Measurements from ENCODE around the gene TMEM145.

Gene TMEM145

GRCh38 chr19:42288881-42289555 lies 24.1 kb upstream of the TMEM145 start:
- no peak for TF ChIP-seq TAF1 (IDR thresholded peaks at IDR 0.05; ENCODE audit: borderline replicate concordance, insufficient read depth, low read length)
- TF ChIP-seq SIN3A (IDR thresholded peaks at IDR 0.05; ENCODE audit: borderline replicate concordance, insufficient read depth, low read length) = no peak
- no peak for TF ChIP-seq POLR2AphosphoS5 (IDR thresholded peaks at IDR 0.05; ENCODE audit: low read depth, low read length)
- no peak for TF ChIP-seq REST (IDR thresholded peaks at IDR 0.05; ENCODE audit: insufficient read depth in 1 of 2, low read depth in 2 of 2, low read length in 2 of 2)
- TF ChIP-seq FOXP2 (optimal IDR thresholded peaks at IDR 0.05; ENCODE audit: borderline replicate concordance, extremely low read depth, extremely low read length, insufficient read depth) = no peak

- TF ChIP-seq POLR2AphosphoS5 (IDR thresholded peaks at IDR 0.05; ENCODE audit: low read depth, low read length) = 0 out of 2 replicates have a peak, but pooled peaks have one; percentile 28
- no peak for TF ChIP-seq FOXP2 (optimal IDR thresholded peaks at IDR 0.05; ENCODE audit: borderline replicate concordance, extremely low read depth, extremely low read length, insufficient read depth)
- no peak for TF ChIP-seq REST (IDR thresholded peaks at IDR 0.05; ENCODE audit: insufficient read depth in 1 of 2, low read depth in 2 of 2, low read length in 2 of 2)
These were observed 23.5 kb upstream of the TMEM145 start for GRCh38 chr19:42289556-42290041.

- no peak for TF ChIP-seq TAF1 (IDR thresholded peaks at IDR 0.05; ENCODE audit: borderline replicate concordance, insufficient read depth, low read length)
- TF ChIP-seq SIN3A (IDR thresholded peaks at IDR 0.05; ENCODE audit: borderline replicate concordance, insufficient read depth, low read length) = no peak
- no peak for TF ChIP-seq FOXP2 (optimal IDR thresholded peaks at IDR 0.05; ENCODE audit: borderline replicate concordance, extremely low read depth, extremely low read length, insufficient read depth)
- TF ChIP-seq REST (IDR thresholded peaks at IDR 0.05; ENCODE audit: insufficient read depth in 1 of 2, low read depth in 2 of 2, low read length in 2 of 2) = no peak
- no peak for TF ChIP-seq POLR2AphosphoS5 (IDR thresholded peaks at IDR 0.05; ENCODE audit: low read depth, low read length)
These were observed 23.0 kb upstream of the TMEM145 start for GRCh38 chr19:42290136-42290522.

GRCh38 chr19:42290523-42291434 lies 22.3 kb upstream of the TMEM145 start:
- no peak for TF ChIP-seq SIN3A (IDR thresholded peaks at IDR 0.05; ENCODE audit: borderline replicate concordance, insufficient read depth, low read length)
- no peak for TF ChIP-seq POLR2AphosphoS5 (IDR thresholded peaks at IDR 0.05; ENCODE audit: low read depth, low read length)
- TF ChIP-seq FOXP2 (optimal IDR thresholded peaks at IDR 0.05; ENCODE audit: borderline replicate concordance, extremely low read depth, extremely low read length, insufficient read depth) = no peak
- TF ChIP-seq REST (IDR thresholded peaks at IDR 0.05; ENCODE audit: insufficient read depth in 1 of 2, low read depth in 2 of 2, low read length in 2 of 2) = no peak
- TF ChIP-seq TAF1 (IDR thresholded peaks at IDR 0.05; ENCODE audit: borderline replicate concordance, insufficient read depth, low read length) = no peak
